Peyer's patch (tissue), 4 donors: ENCODE results near the gene DOC2A.

Experiments
- CTCF ChIP-seq, 6 experiments: fragments of 450-650 bp in 4 of 6; fragments of 200-600 bp in 2 of 6; sonication (generic) in 1 of 6; IDR thresholded peaks; one replicate each; pipeline ENCODE4 v1.5.1; 2017 to 2019; ENCODE audit warnings: antibody characterized with exemption in 6 of 6, mild to moderate bottlenecking in 3 of 6, moderate library complexity in 1 of 6
- POLR2A ChIP-seq, 2 donors: fragments of 450-650 bp; IDR thresholded peaks; one replicate each; pipeline ENCODE4 v1.5.1; 2017; ENCODE audit warnings: antibody characterized with exemption in 2 of 2, mild to moderate bottlenecking in 2 of 2, moderate library complexity in 2 of 2

GRCh38 chr16:30028438-30029076 lies 17.7 kb upstream of the DOC2A start:
- TF ChIP-seq CTCF (IDR thresholded peaks at IDR 0.05) (no peak), POLR2A (IDR thresholded peaks at IDR 0.05) (no peak)
